AG09319 (cell line): ENCODE results near the gene DUSP10.

Experiments used
- DNase-seq: peaks from one replicate; pipeline ENCODE4 v3.0.0-alpha.2; 2010; ENCODE audit warnings: low read depth; ENCODE audit errors: extremely low read depth
- TF ChIP-seq, protein P1 (sequence below): IDR thresholded peaks from 2 replicates; pipeline ENCODE4 v1.5.1; 2011; ENCODE audit warnings: low read depth, mild to moderate bottlenecking, inconsistent platforms, low read length, moderate library complexity

The DUSP10 gene

DNA sequence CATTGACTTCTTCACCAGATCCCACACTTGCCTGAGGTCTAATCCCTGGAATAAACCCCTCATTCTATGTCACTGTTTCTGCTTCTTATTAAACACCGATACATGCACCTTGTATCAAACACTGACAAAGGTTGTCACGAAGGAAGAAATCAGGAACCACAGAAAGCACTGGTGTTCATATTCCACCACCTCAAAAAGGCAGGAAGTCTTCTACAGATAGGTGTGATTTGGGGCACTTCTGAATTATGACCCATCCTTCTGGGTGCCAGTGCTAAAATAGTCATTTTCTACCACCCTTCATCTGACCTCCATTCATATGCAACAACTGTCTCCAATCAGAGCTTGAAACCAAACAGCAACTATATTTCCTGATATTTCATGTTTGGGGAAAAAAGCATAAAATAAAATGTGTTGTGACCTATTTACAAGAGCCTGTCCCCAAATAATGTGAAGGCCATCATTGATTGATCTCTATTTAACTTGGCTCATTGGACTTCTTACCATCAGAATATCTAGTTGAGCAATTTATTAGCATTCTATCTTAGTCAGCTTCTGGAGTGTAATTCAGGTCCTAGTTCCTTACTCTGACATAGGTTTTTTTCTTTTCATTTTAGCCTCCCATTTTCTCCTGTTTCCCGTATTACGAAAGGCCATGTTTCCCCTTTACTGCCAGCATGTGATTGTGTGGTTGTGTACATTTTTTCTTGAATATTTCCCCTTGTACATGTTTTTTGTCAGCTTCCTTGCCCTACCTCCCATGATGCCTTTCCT is 43.1 kb downstream of the DUSP10 start:
- no peak for DNase-seq
- TF ChIP-seq, protein P1, sequence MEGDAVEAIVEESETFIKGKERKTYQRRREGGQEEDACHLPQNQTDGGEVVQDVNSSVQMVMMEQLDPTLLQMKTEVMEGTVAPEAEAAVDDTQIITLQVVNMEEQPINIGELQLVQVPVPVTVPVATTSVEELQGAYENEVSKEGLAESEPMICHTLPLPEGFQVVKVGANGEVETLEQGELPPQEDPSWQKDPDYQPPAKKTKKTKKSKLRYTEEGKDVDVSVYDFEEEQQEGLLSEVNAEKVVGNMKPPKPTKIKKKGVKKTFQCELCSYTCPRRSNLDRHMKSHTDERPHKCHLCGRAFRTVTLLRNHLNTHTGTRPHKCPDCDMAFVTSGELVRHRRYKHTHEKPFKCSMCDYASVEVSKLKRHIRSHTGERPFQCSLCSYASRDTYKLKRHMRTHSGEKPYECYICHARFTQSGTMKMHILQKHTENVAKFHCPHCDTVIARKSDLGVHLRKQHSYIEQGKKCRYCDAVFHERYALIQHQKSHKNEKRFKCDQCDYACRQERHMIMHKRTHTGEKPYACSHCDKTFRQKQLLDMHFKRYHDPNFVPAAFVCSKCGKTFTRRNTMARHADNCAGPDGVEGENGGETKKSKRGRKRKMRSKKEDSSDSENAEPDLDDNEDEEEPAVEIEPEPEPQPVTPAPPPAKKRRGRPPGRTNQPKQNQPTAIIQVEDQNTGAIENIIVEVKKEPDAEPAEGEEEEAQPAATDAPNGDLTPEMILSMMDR = no peak

DNA sequence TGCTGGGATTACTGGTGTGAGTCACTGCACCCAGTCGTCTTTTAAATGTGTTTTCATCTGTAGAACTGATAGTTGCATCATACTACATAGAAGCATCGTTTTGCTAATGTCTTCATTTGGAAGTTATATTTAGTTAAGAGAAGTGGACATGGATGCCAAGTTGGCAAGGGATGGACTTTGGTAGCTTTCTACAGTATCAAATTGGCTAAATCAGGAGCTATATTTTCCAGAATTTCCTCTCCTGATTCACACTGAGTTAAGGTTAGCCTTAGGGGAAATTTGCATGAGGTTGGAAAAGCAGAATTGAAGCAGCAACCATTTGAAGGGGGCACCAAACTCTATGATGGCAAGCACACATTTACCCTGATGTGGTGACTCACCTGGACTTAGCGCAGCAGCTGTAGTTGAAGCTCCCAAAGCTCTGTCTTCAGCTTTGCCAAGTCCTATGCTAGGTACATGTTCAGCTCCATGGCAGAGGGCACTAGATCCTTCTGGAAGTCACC is 43.9 kb downstream of the DUSP10 start:
- DNase-seq = peak; percentile 27

DNA sequence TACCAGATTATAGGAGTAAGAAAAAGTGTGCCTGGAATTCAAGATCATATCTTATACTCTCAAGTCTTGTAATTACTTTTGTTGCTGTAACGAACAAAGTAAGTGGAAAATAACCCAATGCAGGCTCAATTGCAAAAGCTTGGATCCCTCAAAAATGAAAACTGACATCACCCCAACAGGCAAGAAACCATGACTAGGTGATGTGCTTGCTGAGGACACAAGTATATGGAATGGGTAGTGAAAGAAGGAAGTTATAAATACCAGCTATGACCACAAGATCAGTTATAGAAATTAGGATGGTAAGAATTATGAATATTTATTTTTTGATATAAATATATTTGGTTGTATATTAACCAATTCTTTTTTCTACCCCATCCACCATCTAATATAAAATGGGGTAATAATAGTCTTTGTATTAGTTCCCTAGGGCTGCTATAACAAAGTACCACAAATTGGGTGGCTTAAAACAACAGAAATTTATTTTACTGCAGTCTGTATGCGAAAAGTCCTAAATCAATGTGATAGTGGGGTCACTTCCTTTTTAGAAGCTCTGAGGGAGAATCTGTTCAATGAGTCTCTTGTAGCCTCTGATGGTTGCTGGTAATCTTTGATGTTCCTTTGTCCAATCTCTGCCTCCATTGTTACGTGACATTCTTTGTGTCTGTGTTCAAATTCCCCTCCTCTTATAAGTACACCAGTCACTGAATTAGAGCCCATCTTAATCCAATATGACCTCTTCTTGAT is 45.0 kb downstream of the DUSP10 start:
- TF ChIP-seq, protein P1 = no peak

More for the DNA sequence above, 43.9 kb downstream of the DUSP10 start:
- TF ChIP-seq, protein P1 = no peak

DNA sequence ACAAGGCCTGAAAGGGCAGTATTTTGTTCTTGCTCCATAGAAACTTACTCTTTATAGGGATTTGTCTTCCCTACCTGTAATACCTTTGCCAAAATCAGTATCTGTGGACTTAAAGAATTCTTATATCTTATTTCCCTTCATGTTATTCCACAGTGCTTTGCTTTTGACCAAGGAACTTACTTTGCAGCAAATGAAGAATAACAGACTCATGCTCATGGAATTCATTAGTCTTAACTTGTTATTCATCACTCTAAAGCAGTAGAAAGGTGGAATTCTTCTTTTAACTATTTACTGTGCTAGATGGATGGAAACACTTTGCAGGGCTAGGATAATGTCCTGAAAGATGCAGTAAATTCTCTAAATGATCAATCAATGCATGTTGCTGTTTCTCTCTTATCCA is 45.9 kb downstream of the DUSP10 start:
- TF ChIP-seq, protein P1 = no peak
- no peak for DNase-seq

More for the DNA sequence above, 45.0 kb downstream of the DUSP10 start:
- no peak for DNase-seq

DNA sequence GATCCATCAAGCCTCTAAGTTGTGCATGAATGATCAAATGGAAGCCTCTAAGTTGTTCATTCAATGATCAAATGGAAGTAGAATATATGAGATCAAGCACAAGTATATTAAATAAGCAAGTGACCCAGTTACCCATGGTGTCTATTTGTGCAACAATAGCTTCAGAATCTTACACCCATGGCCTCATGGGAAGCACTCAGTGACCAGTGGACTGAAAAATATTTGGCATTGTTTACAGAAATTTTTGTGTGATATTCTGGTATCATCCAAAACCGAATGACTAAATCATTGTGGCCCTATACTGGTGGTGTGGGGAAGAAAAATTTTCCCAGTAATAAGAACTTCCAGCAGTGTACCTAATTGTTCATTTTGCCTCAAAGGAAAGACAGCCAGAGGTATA is 46.6 kb downstream of the DUSP10 start:
- TF ChIP-seq, protein P1 = no peak
- DNase-seq = no peak

DNA sequence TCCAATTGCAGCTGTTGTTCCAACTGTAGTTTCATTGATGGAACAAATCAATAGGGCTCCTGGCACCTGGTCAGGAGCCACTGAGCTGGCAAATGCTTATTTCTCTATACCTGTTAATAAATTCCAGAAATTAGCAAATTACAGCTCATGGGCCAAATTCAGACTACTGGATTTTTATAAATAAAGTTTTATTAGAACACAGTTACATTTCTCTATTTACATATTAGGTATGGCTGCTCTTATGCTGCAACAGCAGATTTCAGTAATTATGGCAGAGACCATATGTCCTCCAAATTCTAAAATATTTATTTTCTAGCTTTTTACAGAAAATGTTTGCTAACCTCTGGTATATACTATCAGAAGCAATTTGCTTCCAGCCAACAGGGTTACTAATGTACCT is 47.8 kb downstream of the DUSP10 start:
- no peak for DNase-seq
- TF ChIP-seq, protein P1 = no peak

DNA sequence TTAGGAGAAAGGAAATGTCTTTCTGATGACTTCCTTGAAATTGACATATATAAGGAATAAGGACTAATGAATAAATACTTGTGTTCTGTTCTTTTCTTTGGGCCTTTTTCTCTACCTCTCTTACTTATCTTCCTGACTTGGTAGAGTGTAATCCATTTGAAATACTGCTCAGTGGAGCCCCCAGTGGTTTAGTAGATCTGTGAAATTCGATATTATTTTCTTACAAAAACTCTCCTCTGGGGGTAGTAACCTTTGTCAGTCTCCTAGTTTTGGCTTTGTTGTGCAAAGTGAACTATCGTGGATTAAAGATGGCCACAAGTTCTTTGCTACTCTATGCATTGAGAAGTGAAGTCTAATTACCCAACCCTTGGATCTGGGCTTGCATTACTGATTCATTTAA is 48.8 kb downstream of the DUSP10 start:
- no peak for DNase-seq

More for the DNA sequence above, 48.8 kb downstream of the DUSP10 start:
- TF ChIP-seq, protein P1 = no peak
